ENCODE results near the gene IGFBPL1. TPM values are rescaled to one million over a fixed set of nuclear protein-coding genes. Genes with fewer than 3 reads are reported as not detected.

The IGFBPL1 gene
- total and polyA plus RNA-seq, 8 donors: 0.12 to 2.2 (median 0.72) TPM

DNA sequence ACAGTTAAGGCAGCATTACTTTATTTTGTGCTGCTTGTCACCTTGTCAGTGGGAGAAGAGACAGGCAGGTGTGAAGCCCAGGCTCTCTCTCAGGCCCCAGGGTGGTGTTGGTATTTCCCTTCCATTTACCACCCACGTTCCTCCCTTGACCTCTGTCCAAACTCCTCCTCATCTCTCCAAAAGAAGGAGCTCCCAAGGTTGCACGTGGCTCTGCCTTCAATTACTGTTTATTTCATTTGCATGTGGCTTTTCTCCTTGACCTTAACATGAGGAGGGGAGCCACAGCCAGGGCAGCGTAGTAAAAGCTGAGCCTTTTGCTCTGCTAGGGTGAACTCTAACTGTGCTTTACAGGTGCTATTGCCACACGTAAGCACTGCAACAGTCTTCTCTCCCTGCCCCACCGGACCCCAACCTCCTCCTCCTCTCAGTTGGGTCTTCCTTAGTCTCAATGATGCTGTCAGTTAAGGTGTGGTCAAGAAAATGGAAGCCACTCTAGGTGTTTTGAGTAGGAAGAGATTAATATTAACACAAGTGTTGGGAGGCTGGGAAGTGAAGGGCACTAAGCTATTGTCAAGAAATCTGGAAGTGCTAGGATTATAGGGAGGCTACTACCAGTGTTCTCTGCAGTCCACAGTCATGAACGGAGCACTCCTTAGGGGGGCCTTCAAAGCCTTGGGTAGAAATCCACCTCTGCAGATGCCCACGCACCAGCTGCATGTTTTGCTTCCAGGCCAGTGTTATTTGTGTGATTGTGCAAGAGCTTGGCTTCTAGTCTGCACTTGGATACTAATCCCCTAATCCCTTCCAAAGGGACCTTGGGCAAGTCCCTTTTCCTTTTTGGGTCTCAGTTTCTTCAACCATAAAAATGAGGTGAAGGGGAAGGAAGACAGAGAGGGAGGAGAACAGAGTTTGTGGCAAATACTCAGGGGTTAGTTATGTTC is 35.7 kb downstream of the IGFBPL1 start:
- TF ChIP-seq, protein P1, sequence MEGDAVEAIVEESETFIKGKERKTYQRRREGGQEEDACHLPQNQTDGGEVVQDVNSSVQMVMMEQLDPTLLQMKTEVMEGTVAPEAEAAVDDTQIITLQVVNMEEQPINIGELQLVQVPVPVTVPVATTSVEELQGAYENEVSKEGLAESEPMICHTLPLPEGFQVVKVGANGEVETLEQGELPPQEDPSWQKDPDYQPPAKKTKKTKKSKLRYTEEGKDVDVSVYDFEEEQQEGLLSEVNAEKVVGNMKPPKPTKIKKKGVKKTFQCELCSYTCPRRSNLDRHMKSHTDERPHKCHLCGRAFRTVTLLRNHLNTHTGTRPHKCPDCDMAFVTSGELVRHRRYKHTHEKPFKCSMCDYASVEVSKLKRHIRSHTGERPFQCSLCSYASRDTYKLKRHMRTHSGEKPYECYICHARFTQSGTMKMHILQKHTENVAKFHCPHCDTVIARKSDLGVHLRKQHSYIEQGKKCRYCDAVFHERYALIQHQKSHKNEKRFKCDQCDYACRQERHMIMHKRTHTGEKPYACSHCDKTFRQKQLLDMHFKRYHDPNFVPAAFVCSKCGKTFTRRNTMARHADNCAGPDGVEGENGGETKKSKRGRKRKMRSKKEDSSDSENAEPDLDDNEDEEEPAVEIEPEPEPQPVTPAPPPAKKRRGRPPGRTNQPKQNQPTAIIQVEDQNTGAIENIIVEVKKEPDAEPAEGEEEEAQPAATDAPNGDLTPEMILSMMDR (IDR thresholded peaks at IDR 0.05): no peak
- intact Hi-C loops (cut with DNase I): no loop called here
- no peak for FAIRE-seq
- no peaks in the 10 kb centered on the region for H3K36me3 ChIP-seq
- H3K4me3 ChIP-seq: no peak overlapping the region
- 50 to 54% methylated on average over 7 of the region's 7 CpGs for WGBS, 2 donors
- ATAC-seq: no peak
- H3K9me3 ChIP-seq: no peaks in the 10 kb centered on the region
- no peaks in the 10 kb centered on the region for H3K27me3 ChIP-seq
- DNase-seq: no peak
- peak overlapping the region in 1 of 4 donors; percentile 36 for H3K27ac ChIP-seq
- H3K4me1 ChIP-seq: peaks cover 0 to 7% (median 4%) of the 10 kb centered on the region in 3 donors

DNA sequence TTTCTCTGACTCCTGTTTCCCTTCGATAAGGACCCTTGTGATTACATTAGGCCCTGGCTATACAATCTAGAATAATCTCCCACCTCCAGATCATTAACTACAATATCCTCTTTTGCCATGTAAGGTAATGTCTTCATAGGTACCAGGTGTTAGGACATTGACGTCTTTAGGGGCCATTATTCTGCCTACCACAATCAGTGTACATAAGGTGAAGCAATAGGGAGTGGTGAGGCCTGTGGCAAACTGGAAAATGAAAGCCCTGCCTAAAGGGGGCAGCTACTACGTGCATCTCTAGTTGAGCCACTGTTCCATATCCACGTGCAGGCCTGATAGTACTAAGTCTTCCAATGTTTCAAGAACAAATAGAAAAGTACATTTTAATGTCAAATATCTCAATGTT is 36.5 kb downstream of the IGFBPL1 start:
- intact Hi-C loops (cut with DNase I): no loop called here
- TF ChIP-seq, protein P1 (IDR thresholded peaks at IDR 0.05): no peak
- Histone ChIP-seq H3K9me3 (no peaks in the 10 kb centered on the region), H3K4me1 (peaks cover 0 to 4% (median 4%) of the 10 kb centered on the region in 3 donors), H3K4me3 (no peak overlapping the region), H3K27ac (no peak overlapping the region), H3K36me3 (no peaks in the 10 kb centered on the region), H3K27me3 (no peaks in the 10 kb centered on the region)
- FAIRE-seq (no peak), ATAC-seq (no peak), DNase-seq (no peak)
- 88 to 91% methylated on average over 4 of the region's 4 CpGs for WGBS, 2 donors

DNA sequence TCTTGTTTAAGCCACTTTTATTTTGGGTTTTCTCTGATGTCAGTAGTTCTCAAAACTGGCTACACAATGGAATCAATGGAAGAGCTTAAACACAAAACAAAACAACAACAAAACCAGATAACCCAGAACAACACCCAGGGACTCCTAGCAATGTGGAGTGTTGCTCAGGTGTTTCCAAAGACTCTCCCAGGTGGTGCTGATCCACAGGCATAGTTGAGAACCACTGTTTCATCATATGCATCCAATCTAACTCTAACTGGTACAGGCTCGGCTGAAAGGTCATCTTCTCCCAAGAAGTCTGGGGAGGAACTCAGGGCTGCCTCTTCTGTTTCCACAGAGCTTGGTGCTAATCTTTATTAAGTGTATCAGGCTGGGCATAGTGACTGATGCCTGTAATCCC is 37.2 kb downstream of the IGFBPL1 start:
- no peaks in the 10 kb centered on the region for H3K36me3 ChIP-seq
- no peaks in the 10 kb centered on the region for H3K27me3 ChIP-seq
- peaks cover 0 to 4% (median 3%) of the 10 kb centered on the region in 3 donors for H3K4me1 ChIP-seq
- DNase-seq: no peak
- ATAC-seq: no peak
- no peak overlapping the region for H3K27ac ChIP-seq
- intact Hi-C loops (cut with DNase I): no loop called here
- no peak overlapping the region for H3K4me3 ChIP-seq
- FAIRE-seq: no peak
- TF ChIP-seq, protein P1 (IDR thresholded peaks at IDR 0.05): no peak
- H3K9me3 ChIP-seq: no peaks in the 10 kb centered on the region
- WGBS, 2 donors: 43 to 90% methylated on average over 1 of the region's 1 CpG

DNA sequence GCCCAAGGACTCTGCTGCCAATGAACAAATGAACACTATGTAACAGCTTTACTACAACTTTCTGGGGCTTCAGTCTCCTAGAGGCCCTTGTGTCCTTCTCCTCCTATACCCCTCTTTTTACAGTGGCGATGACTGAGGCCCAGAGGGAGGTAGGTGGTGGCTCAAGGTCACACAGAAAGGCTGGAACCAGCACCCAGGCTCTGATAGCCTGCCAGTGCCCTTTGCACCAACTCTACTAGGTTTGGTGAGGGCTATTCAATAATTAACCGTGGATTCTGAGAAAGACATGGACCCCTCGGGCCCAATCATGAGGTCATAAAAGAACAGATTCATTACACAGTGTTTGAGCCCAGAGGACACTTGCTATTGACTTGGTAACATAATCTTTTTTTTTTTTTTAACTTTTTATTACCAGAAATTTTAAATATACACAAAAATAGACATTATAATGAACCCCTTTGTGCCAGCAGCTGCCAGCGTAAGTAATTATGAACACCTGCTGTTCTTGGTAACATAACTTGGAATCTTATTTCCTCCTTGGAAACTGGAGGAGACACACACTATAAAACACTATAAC is 37.8 kb downstream of the IGFBPL1 start:
- ATAC-seq (peak in 3 of 4 donors; percentile 32 to 61 (median 33)), DNase-seq (no peak), FAIRE-seq (no peak)
- TF ChIP-seq, protein P1 (IDR thresholded peaks at IDR 0.05): no peak
- no peaks in the 10 kb centered on the region for H3K36me3 ChIP-seq
- intact Hi-C loops (cut with DNase I): no loop called here
- H3K9me3 ChIP-seq: no peaks in the 10 kb centered on the region
- WGBS, 2 donors: 32 to 37% methylated on average over 4 of the region's 4 CpGs
- no peaks in the 10 kb centered on the region for H3K4me1 ChIP-seq
- no peak overlapping the region for H3K4me3 ChIP-seq
- no peaks in the 10 kb centered on the region for H3K27me3 ChIP-seq
- peak overlapping the region in 2 of 4 donors; percentile 23 to 28 for H3K27ac ChIP-seq
